ENCODE results near the gene ERN1. TPM values are rescaled to one million over a fixed set of nuclear protein-coding genes. Genes with fewer than 3 reads are reported as not detected.

ERN1 gene
- total and polyA plus RNA-seq, 2 experiments from 2014 or later: 8.9 to 12.4 TPM

- H3K27me3 ChIP-seq: no peaks in the 10 kb centered on the region
- H3K9me3 ChIP-seq (ENCODE audit: low read depth): no peaks in the 10 kb centered on the region
- TF ChIP-seq CTCF (IDR thresholded peaks at IDR 0.05; ENCODE audit: low read depth, low read length): no peak
- H3K4me3 ChIP-seq: no peak overlapping the region
- no peaks in the 10 kb centered on the region for H3K36me3 ChIP-seq
- H3K4me1 ChIP-seq (ENCODE audit: low read depth): peaks cover 2% of the 10 kb centered on the region
- H3K27ac ChIP-seq: no peak overlapping the region
- DNase-seq (ENCODE audit: low read depth in 1 of 2, low spot score in 1 of 2): no peak
Measured at GRCh38 chr17:64102627-64103390, 27.1 kb downstream of the ERN1 start.

- DNase-seq (ENCODE audit: low read depth in 1 of 2, low spot score in 1 of 2): no peak
- no peaks in the 10 kb centered on the region for H3K9me3 ChIP-seq (ENCODE audit: low read depth)
- no peak for TF ChIP-seq CTCF (IDR thresholded peaks at IDR 0.05; ENCODE audit: low read depth, low read length)
- no peak overlapping the region for H3K27ac ChIP-seq
- no peaks in the 10 kb centered on the region for H3K36me3 ChIP-seq
- no peaks in the 10 kb centered on the region for H3K27me3 ChIP-seq
- H3K4me1 ChIP-seq (ENCODE audit: low read depth): peaks cover 9% of the 10 kb centered on the region
- no peak overlapping the region for H3K4me3 ChIP-seq
Measured at GRCh38 chr17:64099543-64099942, 30.4 kb downstream of the ERN1 start.

GRCh38 chr17:64097196-64097936 lies 32.6 kb downstream of the ERN1 start:
- Histone ChIP-seq H3K4me1 (ENCODE audit: low read depth) (peaks cover 9% of the 10 kb centered on the region), H3K9me3 (ENCODE audit: low read depth) (no peaks in the 10 kb centered on the region), H3K27ac (no peak overlapping the region), H3K36me3 (no peaks in the 10 kb centered on the region), H3K4me3 (no peak overlapping the region), H3K27me3 (no peaks in the 10 kb centered on the region)
- DNase-seq (ENCODE audit: low read depth in 1 of 2, low spot score in 1 of 2): peak in 1 of 2 donors; percentile 69
- no peak for TF ChIP-seq CTCF (IDR thresholded peaks at IDR 0.05; ENCODE audit: low read depth, low read length)

- Histone ChIP-seq H3K36me3 (no peaks in the 10 kb centered on the region), H3K27ac (no peak overlapping the region), H3K4me3 (no peak overlapping the region), H3K27me3 (no peaks in the 10 kb centered on the region), H3K4me1 (ENCODE audit: low read depth) (peaks cover 9% of the 10 kb centered on the region), H3K9me3 (ENCODE audit: low read depth) (no peaks in the 10 kb centered on the region)
- DNase-seq (ENCODE audit: low read depth in 1 of 2, low spot score in 1 of 2): no peak
- TF ChIP-seq CTCF (IDR thresholded peaks at IDR 0.05; ENCODE audit: low read depth, low read length): no peak
Measured at GRCh38 chr17:64096037-64096436, 33.9 kb downstream of the ERN1 start.

GRCh38 chr17:64095144-64095882 lies 34.6 kb downstream of the ERN1 start:
- no peaks in the 10 kb centered on the region for H3K36me3 ChIP-seq
- H3K4me3 ChIP-seq: no peak overlapping the region
- no peak overlapping the region for H3K27ac ChIP-seq
- peaks cover 10% of the 10 kb centered on the region for H3K4me1 ChIP-seq (ENCODE audit: low read depth)
- no peaks in the 10 kb centered on the region for H3K9me3 ChIP-seq (ENCODE audit: low read depth)
- no peak for DNase-seq (ENCODE audit: low read depth in 1 of 2, low spot score in 1 of 2)
- TF ChIP-seq CTCF (IDR thresholded peaks at IDR 0.05; ENCODE audit: low read depth, low read length): no peak
- H3K27me3 ChIP-seq: no peaks in the 10 kb centered on the region

All from cardiac muscle cell (in vitro differentiated cells and primary cell).